Measurements from ENCODE around the gene RPUSD1.
"Not testable (repeated sequence)": the region's sequence is repeated elsewhere in the genome, so short reads cannot be mapped to it uniquely, and the experiment has no call there.

RPUSD1 gene

DNA sequence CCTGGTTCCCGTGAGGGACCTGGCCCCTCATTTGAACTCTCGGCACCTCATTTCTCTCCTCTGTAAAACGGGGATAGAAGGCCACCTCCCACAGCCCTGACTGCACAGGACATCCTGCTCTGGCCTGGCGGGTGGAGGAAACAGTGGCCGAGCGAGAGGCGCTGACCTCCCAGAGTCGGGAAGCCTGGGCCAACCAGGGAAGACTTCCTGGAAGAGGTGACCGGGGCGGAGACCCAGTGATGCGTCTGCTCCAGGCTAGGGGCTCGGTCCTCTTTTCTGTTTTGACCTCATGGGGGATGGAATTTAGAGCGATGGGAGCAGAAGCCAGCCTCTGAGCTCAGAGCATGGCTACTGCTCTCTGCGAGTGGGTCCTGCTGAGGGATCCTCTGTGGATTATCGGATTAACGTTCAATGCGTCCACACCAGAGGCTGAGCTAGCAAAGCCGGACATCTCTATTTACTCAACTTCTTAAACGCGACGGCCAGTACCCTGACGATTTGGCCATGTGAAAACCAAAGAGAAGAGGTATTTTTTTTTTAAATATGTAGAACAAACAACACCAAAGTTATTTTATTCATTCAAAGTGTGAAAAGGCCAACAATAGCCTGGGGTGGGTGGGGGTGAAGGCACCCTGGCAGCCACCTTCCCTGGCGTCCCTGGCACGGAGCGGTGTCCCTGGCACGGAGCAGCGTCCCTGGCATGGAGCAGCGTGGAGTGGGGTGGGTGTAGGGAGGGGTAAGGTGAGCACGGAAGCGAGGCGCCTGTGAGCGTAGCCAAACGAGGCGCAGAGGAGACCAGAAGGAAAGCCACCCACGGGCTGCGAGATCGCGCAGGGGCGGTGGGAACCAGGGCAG is 36.8 kb downstream of the RPUSD1 start:
- no peak for TF ChIP-seq JUND (IDR thresholded peaks at IDR 0.05; ENCODE audit: low read depth)
- peak in 1 of 2 experiments; percentile 61 for DNase-seq (ENCODE audit: low read depth in 1 of 2, low spot score in 1 of 2)
- in situ Hi-C loops (cut with HindIII; ENCODE audit: low pct_unique_long_range_greater_than_20kb, low sequenced_read_pairs): no loop called here

- TF ChIP-seq JUND (IDR thresholded peaks at IDR 0.05; ENCODE audit: low read depth): no peak
- no peak for DNase-seq (ENCODE audit: low read depth in 1 of 2, low spot score in 1 of 2)
- in situ Hi-C loops (cut with HindIII; ENCODE audit: low pct_unique_long_range_greater_than_20kb, low sequenced_read_pairs): no loop called here
Measured at GRCh38 chr16:750485-750884, 37.7 kb downstream of the RPUSD1 start.

- no peak for TF ChIP-seq JUND (IDR thresholded peaks at IDR 0.05; ENCODE audit: low read depth)
- no peak for DNase-seq (ENCODE audit: low read depth in 1 of 2, low spot score in 1 of 2)
Measured at GRCh38 chr16:749010-749409, 39.2 kb downstream of the RPUSD1 start.

DNA sequence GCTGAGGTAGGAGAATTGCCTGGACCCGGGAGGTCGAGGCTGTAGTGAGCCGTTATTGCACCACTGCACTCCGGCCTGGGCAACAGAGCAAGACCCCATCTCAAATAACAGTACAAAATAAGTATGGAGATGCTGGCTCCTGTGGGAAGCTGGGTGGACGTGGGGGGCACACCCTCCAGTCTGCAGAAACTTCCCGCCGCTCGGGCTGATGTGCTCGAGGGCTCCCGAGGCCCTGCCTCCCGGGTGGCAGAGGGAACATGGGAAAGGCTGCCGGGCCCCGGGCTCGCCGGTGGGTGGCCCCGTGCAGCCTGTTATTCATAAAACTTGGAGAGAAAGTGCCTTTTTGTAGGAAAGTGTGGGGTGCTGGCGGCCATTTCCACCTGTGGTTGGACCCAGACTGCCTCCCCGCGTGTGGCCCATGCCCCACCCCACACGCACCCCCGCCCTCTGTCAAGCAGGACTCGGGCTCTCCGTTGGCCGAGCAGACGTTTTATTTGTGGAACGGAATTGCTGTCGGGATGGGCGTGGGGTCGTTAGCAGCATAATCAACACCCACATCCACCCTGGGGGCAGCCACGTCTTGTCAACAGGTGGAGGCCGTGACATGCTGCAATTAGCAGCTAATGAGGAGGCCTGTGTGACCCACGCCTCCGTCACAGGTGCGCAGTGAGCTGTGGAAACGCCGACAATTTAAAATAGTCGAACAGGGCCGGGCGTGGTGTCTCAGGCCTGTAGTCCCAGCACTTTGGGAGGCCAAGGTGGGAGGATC is 40.0 kb downstream of the RPUSD1 start:
- in situ Hi-C loops (cut with HindIII; ENCODE audit: low pct_unique_long_range_greater_than_20kb, low sequenced_read_pairs): no loop called here
- TF ChIP-seq JUND (IDR thresholded peaks at IDR 0.05; ENCODE audit: low read depth): no peak
- no peak for DNase-seq (ENCODE audit: low read depth in 1 of 2, low spot score in 1 of 2)

More at GRCh38 chr16:749010-749409, 39.2 kb downstream of the RPUSD1 start:
- in situ Hi-C loops (cut with HindIII; ENCODE audit: low pct_unique_long_range_greater_than_20kb, low sequenced_read_pairs): no loop called here

DNA sequence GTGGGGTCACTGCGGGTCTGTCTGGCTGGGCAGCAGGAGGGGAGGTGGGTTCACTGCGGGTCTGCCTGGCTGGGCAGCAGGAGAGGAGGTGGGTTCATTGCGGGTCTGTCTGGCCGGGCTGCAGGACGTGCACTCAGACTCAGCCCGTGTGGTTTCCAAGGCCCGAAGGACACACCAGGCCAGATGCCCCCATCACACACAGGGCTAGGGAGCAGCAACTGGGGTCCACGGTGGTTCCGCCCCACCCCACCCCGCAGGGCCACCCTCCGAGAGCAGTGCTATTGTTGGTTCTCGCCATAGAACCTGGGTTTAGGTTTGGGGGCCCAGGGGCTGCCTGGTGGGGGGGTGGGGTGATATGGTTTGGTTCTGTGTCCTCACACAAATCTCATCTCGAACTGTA is 41.5 kb downstream of the RPUSD1 start:
- no peak for TF ChIP-seq JUND (IDR thresholded peaks at IDR 0.05; ENCODE audit: low read depth)
- DNase-seq (ENCODE audit: low read depth in 1 of 2, low spot score in 1 of 2): no peak
- in situ Hi-C loops (cut with HindIII; ENCODE audit: low pct_unique_long_range_greater_than_20kb, low sequenced_read_pairs): no loop called here

GRCh38 chr16:745739-746138 is 42.4 kb downstream of the RPUSD1 start:
- peak; percentile 49 to 54 for DNase-seq (ENCODE audit: low read depth in 1 of 2, low spot score in 1 of 2)
- in situ Hi-C loops (cut with HindIII; ENCODE audit: low pct_unique_long_range_greater_than_20kb, low sequenced_read_pairs): no loop called here
- no peak for TF ChIP-seq JUND (IDR thresholded peaks at IDR 0.05; ENCODE audit: low read depth)

- in situ Hi-C loops (cut with HindIII; ENCODE audit: low pct_unique_long_range_greater_than_20kb, low sequenced_read_pairs): no loop called here
- TF ChIP-seq JUND (IDR thresholded peaks at IDR 0.05; ENCODE audit: low read depth): no peak
- DNase-seq (ENCODE audit: low read depth in 1 of 2, low spot score in 1 of 2): no peak
Measured at GRCh38 chr16:743794-744500, 44.2 kb downstream of the RPUSD1 start.

DNA sequence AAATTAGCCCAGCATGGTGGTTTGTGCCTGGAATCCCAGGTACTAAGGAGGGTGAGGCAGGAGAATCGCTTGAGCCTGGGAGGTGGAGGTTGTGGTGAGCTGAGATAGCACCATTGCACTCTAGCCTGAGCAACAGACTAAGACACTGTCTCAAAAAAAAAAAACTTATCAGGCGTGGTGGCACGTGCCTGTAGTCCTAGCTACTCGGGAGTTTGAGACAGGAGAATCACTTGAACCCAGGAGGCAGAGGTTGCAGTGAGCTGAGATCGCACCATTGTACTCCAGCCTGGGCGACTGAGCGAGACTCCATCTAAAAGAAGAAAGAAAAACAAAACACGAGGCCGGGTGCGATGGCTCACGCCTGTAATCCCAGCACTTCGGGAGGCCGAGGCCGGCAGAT is 45.3 kb downstream of the RPUSD1 start:
- in situ Hi-C loops (cut with HindIII; ENCODE audit: low pct_unique_long_range_greater_than_20kb, low sequenced_read_pairs); DNase-seq (ENCODE audit: low read depth in 1 of 2, low spot score in 1 of 2): not testable (repeated sequence)

GRCh38 chr16:741986-742629 is 46.1 kb downstream of the RPUSD1 start:
- no peak for DNase-seq (ENCODE audit: low read depth in 1 of 2, low spot score in 1 of 2)
- no peak for TF ChIP-seq JUND (IDR thresholded peaks at IDR 0.05; ENCODE audit: low read depth)
- in situ Hi-C loops (cut with HindIII; ENCODE audit: low pct_unique_long_range_greater_than_20kb, low sequenced_read_pairs): no loop called here

DNA sequence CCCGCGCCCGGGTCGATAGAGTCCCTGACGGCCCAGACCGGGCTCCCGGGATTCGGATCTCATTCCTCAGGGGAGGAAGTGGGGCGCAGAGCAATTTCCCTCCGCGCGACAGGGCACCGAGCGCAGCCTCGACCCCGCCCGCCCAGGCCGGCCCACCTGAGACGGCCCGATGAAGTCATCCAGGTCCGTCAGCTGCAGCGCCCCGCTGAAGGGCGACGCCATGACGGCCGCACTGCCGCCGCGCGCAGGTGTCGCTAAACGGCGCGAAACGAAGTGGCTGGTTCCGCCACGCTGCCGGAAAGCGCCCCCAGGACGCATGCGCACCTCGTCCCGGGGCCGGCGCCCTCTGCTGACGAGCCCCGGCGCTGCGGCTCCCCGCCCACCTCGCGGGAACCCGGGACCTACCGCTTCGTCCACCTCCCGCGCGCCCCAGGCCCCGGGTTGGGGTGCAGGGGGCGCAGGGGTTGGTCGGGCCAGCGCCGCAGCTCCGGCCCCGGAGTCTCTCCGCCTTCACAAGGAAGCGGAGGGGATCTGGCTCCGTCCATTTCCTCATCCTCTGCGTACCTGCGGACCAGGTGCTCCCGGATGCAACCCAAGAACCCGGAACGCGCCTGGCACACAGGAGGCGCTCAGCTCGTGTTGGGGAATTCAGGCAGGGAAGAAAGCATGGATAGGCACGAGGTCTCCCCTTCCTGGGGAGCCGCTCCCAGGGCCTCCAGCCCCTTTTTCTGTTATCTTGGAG is 47.2 kb downstream of the RPUSD1 start, which contains the start of gene CIAO3:
CIAO3 (minus strand) TSS at position 234 of the 742 bp plus-strand sequence; CDS start at position 222, 12 bp downstream.
- in situ Hi-C loops (cut with HindIII; ENCODE audit: low pct_unique_long_range_greater_than_20kb, low sequenced_read_pairs): no loop called here
- TF ChIP-seq JUND (IDR thresholded peaks at IDR 0.05; ENCODE audit: low read depth): no peak

DNA sequence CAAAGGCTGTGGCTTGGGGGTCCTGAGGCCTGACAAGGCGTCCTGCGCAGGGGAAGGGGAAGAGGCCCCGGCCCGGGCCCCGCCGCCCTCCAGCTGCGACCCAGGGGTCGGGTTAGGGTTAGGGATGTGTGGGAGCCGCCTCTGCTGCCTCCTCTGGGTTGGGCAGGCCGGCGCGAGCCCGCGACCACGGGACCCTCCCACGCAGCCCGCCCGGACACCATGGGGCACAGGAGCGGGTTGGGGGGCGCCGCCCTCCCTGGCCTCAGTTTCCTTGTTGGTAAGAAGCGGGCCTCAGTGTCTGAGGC is 47.8 kb downstream of the RPUSD1 start:
- in situ Hi-C loops (cut with HindIII; ENCODE audit: low pct_unique_long_range_greater_than_20kb, low sequenced_read_pairs): no loop called here
- DNase-seq (ENCODE audit: low read depth in 1 of 2, low spot score in 1 of 2): no peak
- TF ChIP-seq JUND (IDR thresholded peaks at IDR 0.05; ENCODE audit: low read depth): no peak

More for the DNA sequence above, 47.2 kb downstream of the RPUSD1 start, which contains the start of gene CIAO3:
- peak; percentile 92 to 95 for DNase-seq (ENCODE audit: low read depth in 1 of 2, low spot score in 1 of 2)

Measured in T47D (cell line).